OCI-LY1 (cell line): ENCODE data around the gene RSRC2.

Source experiments
- CTCF ChIP-seq: fragments of 200-600 bp; sonication (generic), shearing (Covaris generic); IDR thresholded peaks from 2 replicates; pipeline ENCODE4 v1.5.1; 2017; ENCODE audit warnings: mild to moderate bottlenecking, antibody characterized with exemption, low read length, moderate library complexity, mixed read lengths
- EZH2 ChIP-seq: fragments of 200-600 bp; sonication (generic), shearing (Covaris generic); IDR thresholded peaks from 2 replicates; pipeline ENCODE4 v1.8.0; 2017; ENCODE audit warnings: borderline replicate concordance, mixed run types, mild to moderate bottlenecking, antibody characterized with exemption, low read length, moderate library complexity, mixed read lengths

GRCh38 chr12:122489038-122489437 is 37.7 kb downstream of the RSRC2 start:
- TF ChIP-seq CTCF (no peak), EZH2 (no peak)
